Hepatocyte (in vitro differentiated cells): ENCODE measurements around the gene ALG12. TPM values are rescaled to one million over a fixed set of nuclear protein-coding genes. Genes with fewer than 3 reads are reported as not detected.

Experiments used
- DNase-seq: peaks from one replicate; pipeline ENCODE4 v3.0.0-alpha.2; 2016; ENCODE audit warnings: low spot score
- H2AFZ ChIP-seq: fragments of 200-600 bp; sonication (generic); 2 replicates; pipeline ENCODE4 v1.6.0; 2016; ENCODE audit warnings: antibody characterized with exemption, mild to moderate bottlenecking
- H3K27ac ChIP-seq: fragments of 200-600 bp; sonication (generic); 2 replicates; pipeline ENCODE4 v1.5.1; 2016; ENCODE audit warnings: mild to moderate bottlenecking
- H3K27me3 ChIP-seq: fragments of 200-600 bp; sonication (generic); 2 replicates; pipeline ENCODE4 v1.6.1; 2016
- H3K36me3 ChIP-seq: fragments of 200-600 bp; sonication (generic); replicated peaks from 2 replicates; pipeline ENCODE4 v1.5.1; 2016; ENCODE audit warnings: low read depth; ENCODE audit not compliant: insufficient read depth
- H3K4me1 ChIP-seq: fragments of 200-600 bp; sonication (generic); 2 replicates; pipeline ENCODE4 v1.5.1; 2016; ENCODE audit warnings: mild to moderate bottlenecking, moderate library complexity; ENCODE audit not compliant: insufficient read depth
- H3K4me2 ChIP-seq: fragments of 200-600 bp; sonication (generic); 2 replicates; pipeline ENCODE4 v1.6.0; 2016
- H3K4me3 ChIP-seq: fragments of 200-600 bp; sonication (generic); 2 replicates; pipeline ENCODE4 v1.5.1; 2016; ENCODE audit warnings: mild to moderate bottlenecking
- H3K79me2 ChIP-seq: fragments of 200-600 bp; sonication (generic); 2 replicates; pipeline ENCODE4 v1.6.0; 2017; ENCODE audit warnings: mild to moderate bottlenecking
- H3K9me2 ChIP-seq: fragments of 200-600 bp; sonication (generic); replicated peaks from 2 replicates; pipeline ENCODE4 v1.6.0; 2017; ENCODE audit warnings: mild to moderate bottlenecking; ENCODE audit not compliant: insufficient read depth
- H3K9me3 ChIP-seq: fragments of 200-600 bp; sonication (generic); 2 replicates; pipeline ENCODE4 v1.5.1; 2016; ENCODE audit warnings: low read depth, mild to moderate bottlenecking
- H4K20me1 ChIP-seq: fragments of 200-600 bp; sonication (generic); 2 replicates; pipeline ENCODE4 v1.6.0; 2016; ENCODE audit warnings: mild to moderate bottlenecking; ENCODE audit not compliant: insufficient read depth, poor library complexity, severe bottlenecking
- CTCF ChIP-seq: fragments of 200-600 bp; sonication (generic); IDR thresholded peaks from 2 replicates; pipeline ENCODE4 v1.5.1; 2016; ENCODE audit warnings: antibody characterized with exemption, mild to moderate bottlenecking; ENCODE audit not compliant: poor library complexity
- EZH2 ChIP-seq: fragments of 200-600 bp; sonication (generic); IDR thresholded peaks from 2 replicates; pipeline ENCODE4 v1.6.1; 2016; ENCODE audit warnings: antibody characterized with exemption, mild to moderate bottlenecking, borderline replicate concordance
- EZH2phosphoT487 ChIP-seq: fragments of 200-600 bp; sonication (generic); IDR thresholded peaks from one replicate; pipeline ENCODE4 v1.6.1; 2018; ENCODE audit warnings: antibody characterized with exemption, mild to moderate bottlenecking, low read depth, moderate library complexity; ENCODE audit not compliant: unreplicated experiment, severe bottlenecking
- WGBS: methylation state at CpG from one replicate; pipeline ENCODE4 v1.1.6; 2016; ENCODE audit warnings: low lambda C conversion rate; ENCODE audit errors: missing lambda C conversion rate; 5-methylcytosine and 5-hydroxymethylcytosine counted together
- polyA plus RNA-seq: library from polyadenylated mRNA; unstranded; fragments of >200 nt; fragmentation: Nextera tagmentation; extraction: Ambion mirVana; gene quantifications from 2 replicates; pipeline ENCODE4 v1.2.1, GENCODE V29; 2016
- total RNA-seq: library from RNA; depleted of rRNA; stranded (reverse); fragments of >200 nt; gene quantifications from 2 replicates; pipeline ENCODE4 v1.2.3, GENCODE V29; 2014

ALG12 gene
- total and polyA plus RNA-seq, 2 experiments from 2014 or later, result 30.8 to 69.6 TPM

GRCh38 chr22:49905465-49905864 lies 12.8 kb downstream of the ALG12 start:
- Histone ChIP-seq H3K9me3 (no peaks in the 10 kb centered on the region), H4K20me1 (no peaks in the 10 kb centered on the region), H2AFZ (no peak overlapping the region), H3K4me3 (no peak overlapping the region), H3K9me2 (no peaks in the 10 kb centered on the region), H3K27ac (no peak overlapping the region), H3K36me3 (no peaks in the 10 kb centered on the region), H3K27me3 (no peaks in the 10 kb centered on the region), H3K4me2 (no peak overlapping the region), H3K4me1 (no peaks in the 10 kb centered on the region), H3K79me2 (no peaks in the 10 kb centered on the region)
- TF ChIP-seq CTCF (no peak), EZH2 (no peak), EZH2phosphoT487 (no peak)
- 96% methylated on average over 18 of the region's 18 CpGs for WGBS
- no peak for DNase-seq

GRCh38 chr22:49904040-49904369 lies 14.2 kb downstream of the ALG12 start:
- no peaks in the 10 kb centered on the region for H4K20me1 ChIP-seq
- no peaks in the 10 kb centered on the region for H3K4me1 ChIP-seq
- TF ChIP-seq EZH2phosphoT487 (no peak), EZH2 (no peak), CTCF (no peak)
- no peaks in the 10 kb centered on the region for H3K27me3 ChIP-seq
- H3K9me2 ChIP-seq, result no peaks in the 10 kb centered on the region
- no peak for DNase-seq
- H2AFZ ChIP-seq, result no peak overlapping the region
- H3K27ac ChIP-seq, result no peak overlapping the region
- WGBS, result 97% methylated on average over 9 of the region's 11 CpGs
- no peaks in the 10 kb centered on the region for H3K36me3 ChIP-seq
- no peak overlapping the region for H3K4me3 ChIP-seq
- no peaks in the 10 kb centered on the region for H3K79me2 ChIP-seq
- H3K4me2 ChIP-seq, result no peak overlapping the region
- H3K9me3 ChIP-seq, result no peaks in the 10 kb centered on the region

- Histone ChIP-seq H3K27me3 (no peaks in the 10 kb centered on the region), H3K36me3 (no peaks in the 10 kb centered on the region), H3K4me3 (no peak overlapping the region), H3K9me3 (no peaks in the 10 kb centered on the region), H3K27ac (no peak overlapping the region), H3K9me2 (no peaks in the 10 kb centered on the region), H3K79me2 (no peaks in the 10 kb centered on the region), H3K4me2 (no peak overlapping the region), H3K4me1 (no peaks in the 10 kb centered on the region), H2AFZ (no peak overlapping the region), H4K20me1 (no peaks in the 10 kb centered on the region)
- no peak for DNase-seq
- 93% methylated on average over 15 of the region's 17 CpGs for WGBS
- no peak for TF ChIP-seq EZH2phosphoT487
- no peak for TF ChIP-seq EZH2
- no peak for TF ChIP-seq CTCF
Observed at GRCh38 chr22:49903322-49904039, 14.8 kb downstream of the ALG12 start.
